GM12865 (cell line): ENCODE data around the gene TTC28.

ENCODE experiments used
- DNase-seq: peaks from one replicate; pipeline ENCODE4 v3.0.0; 2010; ENCODE audit warnings: low read depth
- H3K4me3 ChIP-seq: 2 replicates; pipeline ENCODE4 v1.5.1; 2011; ENCODE audit warnings: mild to moderate bottlenecking, low read depth, low read length, control low read depth
- CTCF ChIP-seq: IDR thresholded peaks from 2 replicates; pipeline ENCODE4 v1.5.1; 2011; ENCODE audit warnings: low read length, control low read depth, low read depth, inconsistent platforms; ENCODE audit not compliant: insufficient read depth; ENCODE audit errors: missing control alignments

Gene TTC28

GRCh38 chr22:28155808-28156207 lies 523.8 kb downstream of the TTC28 start:
- no peak for DNase-seq
- no peak overlapping the region for H3K4me3 ChIP-seq
- no peak for TF ChIP-seq CTCF

GRCh38 chr22:28154861-28155260 lies 524.8 kb downstream of the TTC28 start:
- no peak overlapping the region for H3K4me3 ChIP-seq
- TF ChIP-seq CTCF, result no peak
- no peak for DNase-seq

- TF ChIP-seq CTCF, result no peak
- H3K4me3 ChIP-seq, result no peak overlapping the region
- DNase-seq, result no peak
Observed at GRCh38 chr22:28151151-28151816, 528.4 kb downstream of the TTC28 start.

- DNase-seq, result no peak
- TF ChIP-seq CTCF, result no peak
- H3K4me3 ChIP-seq, result no peak overlapping the region
Observed at GRCh38 chr22:28148816-28149465, 530.7 kb downstream of the TTC28 start.

GRCh38 chr22:28147401-28147800 lies 532.2 kb downstream of the TTC28 start:
- H3K4me3 ChIP-seq, result no peak overlapping the region
- no peak for DNase-seq
- no peak for TF ChIP-seq CTCF

GRCh38 chr22:28146401-28147314 lies 533.0 kb downstream of the TTC28 start:
- no peak for TF ChIP-seq CTCF
- no peak for DNase-seq
- no peak overlapping the region for H3K4me3 ChIP-seq
